PC-3 (cell line): ENCODE data around the gene MOB2.

Experiments used
- CTCF ChIP-seq: fragments of 300-600 bp; sonication (generic); conservative IDR thresholded peaks from 2 replicates; pipeline ENCODE4 v1.5.1; 2017; ENCODE audit warnings: antibody characterized with exemption, low read depth, mild to moderate bottlenecking, low read length
- EZH2 ChIP-seq: fragments of 300-600 bp; sonication (generic); IDR thresholded peaks from one replicate; pipeline ENCODE4 v1.6.1; 2017; ENCODE audit warnings: antibody characterized with exemption, mild to moderate bottlenecking, low read length; ENCODE audit not compliant: unreplicated experiment
- EZH2phosphoT487 ChIP-seq: fragments of 300-600 bp; sonication (generic); IDR thresholded peaks from 2 replicates; pipeline ENCODE4 v1.6.1; 2018; ENCODE audit warnings: mild to moderate bottlenecking, antibody characterized with exemption, low read length, borderline replicate concordance

GRCh38 chr11:1523779-1524178 is 37.2 kb upstream of the MOB2 start:
- no peak for TF ChIP-seq CTCF
- no peak for TF ChIP-seq EZH2
- TF ChIP-seq EZH2phosphoT487: no peak
